VCaP (cell line): ENCODE results near the gene CCIN.

ENCODE experiments used
- H3K27ac ChIP-seq: fragments of 450-650 bp; 2 replicates; pipeline ENCODE4 v1.5.1; 2017
- CTCF ChIP-seq: fragments of 450-650 bp; conservative IDR thresholded peaks from 2 replicates; pipeline ENCODE4 v1.5.1; 2017; ENCODE audit warnings: mild to moderate bottlenecking, moderate library complexity

Gene CCIN

GRCh38 chr9:36163049-36163785 lies 6.0 kb upstream of the CCIN start:
- H3K27ac ChIP-seq: no peak overlapping the region
- no peak for TF ChIP-seq CTCF

GRCh38 chr9:36163786-36164170 lies 5.4 kb upstream of the CCIN start:
- TF ChIP-seq CTCF: no peak
- H3K27ac ChIP-seq: no peak overlapping the region

GRCh38 chr9:36164372-36164771 lies 4.8 kb upstream of the CCIN start:
- H3K27ac ChIP-seq: no peak overlapping the region
- TF ChIP-seq CTCF: no peak

GRCh38 chr9:36164989-36165388 lies 4.2 kb upstream of the CCIN start:
- no peak overlapping the region for H3K27ac ChIP-seq
- TF ChIP-seq CTCF: no peak

GRCh38 chr9:36165826-36166167 lies 3.4 kb upstream of the CCIN start:
- no peak for TF ChIP-seq CTCF

GRCh38 chr9:36166168-36166927 lies 2.8 kb upstream of the CCIN start:
- peak; percentile 99 for TF ChIP-seq CTCF
- no peak overlapping the region; the same call in 1 of the 2 replicates for H3K27ac ChIP-seq

More at GRCh38 chr9:36165826-36166167, 3.4 kb upstream of the CCIN start:
- no peak overlapping the region for H3K27ac ChIP-seq

- H3K27ac ChIP-seq: no peak overlapping the region
- no peak for TF ChIP-seq CTCF
Observed at GRCh38 chr9:36169708-36170107, 520 bp downstream of the CCIN start.
